ENCODE results near the gene IL1RAPL1. TPM values are rescaled to one million over a fixed set of nuclear protein-coding genes. Genes with fewer than 3 reads are reported as not detected.

The IL1RAPL1 gene
- total RNA-seq, 1 donor from 2014 or later: not detected

DNA sequence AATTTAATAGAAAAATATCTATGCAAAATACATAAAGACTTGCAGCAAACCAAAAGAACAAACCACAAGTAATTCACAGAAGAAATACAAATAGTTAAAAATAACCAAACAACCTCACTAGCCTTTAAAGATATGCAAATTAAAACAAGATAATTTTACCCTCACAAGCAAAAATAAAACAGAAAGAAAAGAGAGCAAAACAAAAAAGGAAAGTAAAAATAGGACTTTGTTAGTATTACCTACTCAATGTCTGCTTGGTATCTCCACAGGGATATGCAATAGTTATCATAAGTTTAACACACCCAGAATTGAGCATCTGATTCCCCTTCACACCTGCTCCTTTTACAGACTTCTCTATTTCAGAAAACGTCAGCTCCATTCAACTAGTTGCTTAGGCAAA is 890.6 kb downstream of the IL1RAPL1 start:
- no peak for TF ChIP-seq CTCF (IDR thresholded peaks at IDR 0.05; ENCODE audit: insufficient read depth, low read length, severe bottlenecking)
- no peaks in the 10 kb centered on the region for H3K36me3 ChIP-seq (ENCODE audit: control insufficient read depth, insufficient read depth, low read length)
- no peak overlapping the region for H3K4me3 ChIP-seq (ENCODE audit: low read depth, low read length)
- H3K27me3 ChIP-seq (ENCODE audit: control insufficient read depth, insufficient read depth, low read length): no peaks in the 10 kb centered on the region
- no peak for FAIRE-seq
- no peak for DNase-seq (ENCODE audit: low read depth)

- TF ChIP-seq CTCF (IDR thresholded peaks at IDR 0.05; ENCODE audit: insufficient read depth, low read length, severe bottlenecking): peak; percentile 41
- DNase-seq (ENCODE audit: low read depth) (peak; percentile 0), FAIRE-seq (no peak)
- Histone ChIP-seq H3K4me3 (ENCODE audit: low read depth, low read length) (no peak overlapping the region), H3K36me3 (ENCODE audit: control insufficient read depth, insufficient read depth, low read length) (no peaks in the 10 kb centered on the region), H3K27me3 (ENCODE audit: control insufficient read depth, insufficient read depth, low read length) (no peaks in the 10 kb centered on the region)
Measured at GRCh38 chrX:29478336-29479069, 891.3 kb downstream of the IL1RAPL1 start.

GRCh38 chrX:29487214-29487613 is 900.0 kb downstream of the IL1RAPL1 start:
- H3K4me3 ChIP-seq (ENCODE audit: low read depth, low read length): no peak overlapping the region
- H3K36me3 ChIP-seq (ENCODE audit: control insufficient read depth, insufficient read depth, low read length): no peaks in the 10 kb centered on the region
- DNase-seq (ENCODE audit: low read depth): no peak
- no peak for TF ChIP-seq CTCF (IDR thresholded peaks at IDR 0.05; ENCODE audit: insufficient read depth, low read length, severe bottlenecking)
- H3K27me3 ChIP-seq (ENCODE audit: control insufficient read depth, insufficient read depth, low read length): no peaks in the 10 kb centered on the region
- no peak for FAIRE-seq

GRCh38 chrX:29487714-29488113 is 900.5 kb downstream of the IL1RAPL1 start:
- no peaks in the 10 kb centered on the region for H3K36me3 ChIP-seq (ENCODE audit: control insufficient read depth, insufficient read depth, low read length)
- FAIRE-seq: no peak
- no peak for TF ChIP-seq CTCF (IDR thresholded peaks at IDR 0.05; ENCODE audit: insufficient read depth, low read length, severe bottlenecking)
- no peak for DNase-seq (ENCODE audit: low read depth)
- H3K27me3 ChIP-seq (ENCODE audit: control insufficient read depth, insufficient read depth, low read length): no peaks in the 10 kb centered on the region
- H3K4me3 ChIP-seq (ENCODE audit: low read depth, low read length): no peak overlapping the region

DNA sequence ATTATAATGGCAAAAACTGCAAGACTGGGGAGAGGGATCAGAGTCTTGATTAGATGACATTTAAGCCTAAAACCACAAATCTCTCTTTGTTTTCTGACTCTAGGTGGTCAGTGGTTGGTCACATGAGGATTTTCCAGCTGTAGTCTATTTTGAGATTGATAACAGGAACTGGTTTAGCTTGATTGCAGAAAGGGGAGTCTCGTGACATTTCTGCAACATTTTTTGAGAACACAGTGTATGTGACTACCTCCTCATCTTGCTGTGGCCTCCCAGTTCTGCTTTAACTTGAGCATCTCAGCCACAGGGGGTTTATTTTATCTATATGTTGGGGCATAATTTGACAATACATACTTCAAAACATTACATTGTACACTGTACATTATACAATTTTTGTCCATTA is 901.7 kb downstream of the IL1RAPL1 start:
- Histone ChIP-seq H3K4me3 (ENCODE audit: low read depth, low read length) (no peak overlapping the region), H3K27me3 (ENCODE audit: control insufficient read depth, insufficient read depth, low read length) (no peaks in the 10 kb centered on the region), H3K36me3 (ENCODE audit: control insufficient read depth, insufficient read depth, low read length) (no peaks in the 10 kb centered on the region)
- no peak for TF ChIP-seq CTCF (IDR thresholded peaks at IDR 0.05; ENCODE audit: insufficient read depth, low read length, severe bottlenecking)
- no peak for FAIRE-seq
- DNase-seq (ENCODE audit: low read depth): no peak

DNA sequence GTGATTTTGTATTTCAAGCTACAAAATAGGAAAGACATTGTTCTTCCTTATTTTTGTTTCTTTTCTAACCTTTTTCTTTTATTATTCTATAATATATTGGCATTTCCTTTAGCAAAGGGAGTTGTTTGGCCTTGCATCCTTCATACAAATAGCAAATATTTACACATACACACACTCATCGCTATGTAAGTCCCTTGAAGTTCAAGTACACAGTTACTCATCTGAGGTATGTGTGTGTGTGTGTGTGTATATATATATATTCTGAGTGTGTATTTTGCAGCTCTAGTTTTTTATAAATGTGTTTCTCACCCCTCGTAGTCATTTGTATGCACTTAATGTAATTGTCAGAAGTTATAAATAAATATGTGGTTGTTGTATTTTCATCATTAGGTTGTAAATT is 903.4 kb downstream of the IL1RAPL1 start:
- TF ChIP-seq CTCF (IDR thresholded peaks at IDR 0.05; ENCODE audit: insufficient read depth, low read length, severe bottlenecking): no peak
- H3K36me3 ChIP-seq (ENCODE audit: control insufficient read depth, insufficient read depth, low read length): no peaks in the 10 kb centered on the region
- no peak overlapping the region for H3K4me3 ChIP-seq (ENCODE audit: low read depth, low read length)
- H3K27me3 ChIP-seq (ENCODE audit: control insufficient read depth, insufficient read depth, low read length): no peaks in the 10 kb centered on the region
- FAIRE-seq (no peak), DNase-seq (ENCODE audit: low read depth) (peak; percentile 22)

All from bronchial epithelial cell (primary cell).